ENCODE data around the gene RAB7B.

Gene RAB7B

DNA sequence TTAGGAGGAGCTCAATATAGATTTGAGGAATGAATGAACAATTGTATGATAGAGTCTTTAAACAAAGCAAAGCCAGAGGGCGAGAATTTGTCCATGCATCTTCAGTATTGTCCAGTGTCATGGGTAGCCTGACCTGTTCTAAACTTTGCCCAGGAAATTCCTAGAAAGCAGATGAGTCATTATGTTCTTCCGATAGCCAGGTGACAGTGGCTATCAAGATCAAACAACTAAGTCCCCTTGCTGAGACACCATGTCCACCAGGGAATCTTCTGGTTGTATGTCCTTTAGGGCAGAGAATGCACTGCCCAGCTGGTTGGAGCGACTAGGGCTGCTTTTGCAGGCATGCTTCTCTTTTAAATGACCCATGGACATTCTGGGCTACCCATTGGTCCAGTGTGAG is 58.1 kb downstream of the RAB7B start:
- DNase-seq, result no peak

DNA sequence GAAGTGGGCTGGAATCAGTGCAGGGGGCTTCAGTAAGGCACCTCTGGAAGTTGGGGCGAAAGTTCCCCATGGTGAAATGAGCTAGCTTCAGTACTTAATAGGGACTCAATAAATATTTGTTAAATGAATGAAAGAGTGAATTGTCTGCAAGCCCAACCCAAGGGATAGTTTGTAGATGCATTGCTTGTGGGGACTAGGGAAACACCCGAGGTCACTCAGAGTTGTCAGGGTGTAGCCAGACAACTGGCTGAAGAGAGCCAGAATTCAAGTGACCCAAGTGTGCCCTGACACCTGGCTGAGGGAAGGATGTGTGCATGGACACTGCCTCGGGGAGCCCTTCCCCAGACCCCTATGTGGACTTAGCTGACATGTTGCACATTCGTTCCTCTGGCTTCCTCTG is 58.7 kb downstream of the RAB7B start:
- DNase-seq, result no peak

DNA sequence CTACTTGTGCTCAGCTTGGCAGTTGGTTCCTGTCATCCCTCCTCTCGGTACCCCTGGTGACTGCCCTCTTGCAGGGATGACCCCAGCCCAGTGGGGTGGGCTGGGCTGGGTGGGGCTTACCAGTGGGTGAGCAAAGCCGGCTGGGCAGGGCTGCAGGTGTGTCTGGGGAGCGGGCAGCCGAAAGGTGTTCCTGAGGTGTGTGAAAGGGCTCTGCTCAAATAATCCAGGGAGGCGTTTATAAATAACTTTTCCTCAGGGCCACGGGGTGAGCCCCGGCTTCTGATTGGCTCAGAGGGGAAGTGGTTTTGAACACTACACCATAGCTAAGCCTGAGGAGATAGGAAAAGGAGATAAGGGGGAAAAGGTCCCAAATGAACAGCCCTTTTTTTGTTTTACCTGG is 60.0 kb downstream of the RAB7B start, which contains the start of gene SLC26A9:
Gene SLC26A9, minus strand, starts transcription at position 212 of the 400 bp plus-strand sequence. CDS start 7,636 bp downstream, outside the sequence.
- DNase-seq, result no peak

DNA sequence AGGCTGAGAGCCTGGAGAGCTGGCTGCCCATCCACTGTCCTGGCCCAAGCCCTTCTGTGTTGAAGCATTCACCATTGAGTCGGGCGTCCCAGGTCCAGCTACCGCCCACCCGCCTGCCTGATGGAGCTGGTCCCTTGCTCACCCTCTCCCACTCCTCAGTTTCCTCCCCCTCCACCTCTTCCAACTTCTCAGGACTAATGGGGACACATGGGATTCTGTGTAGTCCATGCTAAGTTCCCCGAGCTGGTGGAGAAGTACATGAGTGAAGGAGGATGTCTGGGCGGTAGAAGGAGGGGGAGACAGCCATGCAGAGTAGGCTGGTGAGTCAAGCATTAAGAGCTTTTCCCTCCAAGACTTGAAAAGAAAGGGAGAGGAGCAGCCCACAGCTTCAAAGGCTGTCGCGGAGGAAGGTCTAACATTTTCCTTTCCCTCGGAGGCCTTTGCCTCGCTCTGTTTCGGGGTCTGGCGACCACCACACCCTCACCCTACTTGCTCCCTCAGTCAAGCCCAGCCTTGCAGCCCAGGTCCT is 60.5 kb downstream of the RAB7B start:
- DNase-seq, result no peak

DNA sequence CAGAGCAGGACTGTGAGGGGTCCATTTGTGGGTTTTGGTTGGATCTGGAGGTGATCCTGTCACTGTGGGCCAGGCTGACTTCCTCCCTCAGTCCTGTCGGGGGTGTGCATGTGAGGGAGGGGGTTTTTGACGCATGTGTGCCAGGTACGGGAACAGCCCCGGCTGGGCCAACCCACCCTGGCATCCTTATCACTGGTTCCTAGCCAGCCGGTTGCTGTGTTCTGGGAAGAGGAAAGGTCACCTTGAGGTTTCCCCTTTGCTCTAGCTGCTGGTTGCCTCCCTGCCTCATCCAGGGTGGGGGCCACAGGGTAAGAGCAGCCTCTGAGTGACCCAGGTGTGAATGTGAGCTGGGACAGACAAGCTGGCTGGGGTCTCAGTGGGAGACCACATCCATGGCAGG is 62.5 kb downstream of the RAB7B start:
- DNase-seq, result no peak

DNA sequence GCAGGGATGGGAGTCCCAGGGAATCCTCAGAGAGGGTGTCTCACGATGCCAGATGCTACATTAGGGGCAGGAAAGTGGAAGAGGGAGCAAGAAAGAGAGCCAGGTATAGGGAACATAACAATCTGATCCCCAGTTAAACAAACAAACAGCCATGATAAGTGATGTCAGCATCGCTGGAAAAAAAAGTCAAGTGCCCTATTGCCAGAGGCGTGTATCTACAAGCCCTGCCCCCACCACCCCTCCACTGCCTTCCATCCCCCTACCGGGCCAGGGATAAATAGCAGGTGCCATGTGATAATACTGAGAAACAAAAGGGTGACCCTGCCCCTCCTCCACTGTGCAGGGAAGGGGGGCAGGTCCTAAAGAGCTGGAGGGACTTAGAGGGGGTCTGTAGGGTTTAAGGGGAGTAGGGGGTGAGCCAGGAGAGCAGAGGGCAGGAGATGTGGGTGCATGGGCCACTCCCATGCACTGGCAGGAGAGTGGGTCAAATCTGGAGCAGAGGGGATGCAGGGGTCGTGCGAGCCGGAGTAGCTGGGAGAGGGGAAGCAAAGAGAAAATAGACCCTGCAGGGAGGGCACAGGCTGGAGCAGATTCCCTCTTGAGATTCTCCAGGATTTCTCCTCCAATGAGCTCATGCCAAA is 63.4 kb downstream of the RAB7B start:
- no peak for DNase-seq

DNA sequence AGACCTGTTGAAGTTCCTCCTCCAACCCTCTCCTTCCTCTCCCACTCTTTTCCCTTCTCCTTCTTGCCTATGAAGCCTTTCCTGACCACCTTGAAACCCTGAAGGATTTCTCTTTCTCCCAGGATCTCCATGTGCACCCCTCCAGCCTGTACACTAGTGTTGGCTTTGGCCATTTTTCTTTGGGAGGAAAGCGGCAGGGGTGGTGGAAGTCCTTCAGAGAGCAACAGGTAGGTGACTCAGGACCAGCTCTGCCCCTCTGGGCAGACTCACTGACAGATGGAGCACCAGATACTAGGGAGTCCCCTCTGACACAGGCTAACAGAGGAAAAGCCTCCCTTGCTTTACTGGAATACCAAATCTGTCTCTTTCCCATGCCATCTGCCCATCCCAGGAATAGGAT is 64.5 kb downstream of the RAB7B start:
- DNase-seq, result no peak

DNA sequence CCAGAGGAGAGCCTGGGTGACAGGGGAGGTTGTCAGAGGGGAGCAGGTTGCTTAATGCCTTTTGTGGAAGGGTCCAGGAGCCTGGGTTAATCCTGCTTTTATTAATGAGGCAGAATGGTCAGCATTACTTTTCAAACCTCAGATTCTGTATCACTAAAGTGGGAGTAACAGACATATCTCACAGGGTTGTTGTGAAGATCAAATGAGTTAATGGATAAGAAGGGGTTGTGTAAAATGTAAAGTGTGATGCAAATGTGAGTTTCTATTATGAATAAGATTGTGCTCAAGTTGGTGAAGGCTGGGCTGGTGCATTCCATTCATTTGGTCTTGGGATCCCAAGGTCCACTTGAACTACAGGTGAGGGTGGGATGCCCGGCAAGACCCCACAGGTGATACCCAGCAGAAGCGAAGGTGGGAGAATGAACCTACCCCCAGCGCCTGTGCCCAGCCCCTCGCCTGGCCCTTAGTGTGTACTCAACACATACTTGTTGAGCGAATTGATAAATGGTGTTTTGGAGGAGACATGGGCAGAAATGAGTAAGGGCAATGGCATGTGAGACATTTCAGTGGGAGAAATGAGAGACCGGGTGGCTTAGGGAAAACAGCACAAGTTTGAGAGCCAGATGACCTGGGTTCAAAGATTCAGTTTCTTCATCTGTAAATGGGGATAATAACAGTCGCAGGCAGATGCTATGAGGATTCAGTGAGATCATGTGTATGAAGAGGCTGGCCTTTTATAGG is 66.2 kb downstream of the RAB7B start:
- DNase-seq, result no peak

DNA sequence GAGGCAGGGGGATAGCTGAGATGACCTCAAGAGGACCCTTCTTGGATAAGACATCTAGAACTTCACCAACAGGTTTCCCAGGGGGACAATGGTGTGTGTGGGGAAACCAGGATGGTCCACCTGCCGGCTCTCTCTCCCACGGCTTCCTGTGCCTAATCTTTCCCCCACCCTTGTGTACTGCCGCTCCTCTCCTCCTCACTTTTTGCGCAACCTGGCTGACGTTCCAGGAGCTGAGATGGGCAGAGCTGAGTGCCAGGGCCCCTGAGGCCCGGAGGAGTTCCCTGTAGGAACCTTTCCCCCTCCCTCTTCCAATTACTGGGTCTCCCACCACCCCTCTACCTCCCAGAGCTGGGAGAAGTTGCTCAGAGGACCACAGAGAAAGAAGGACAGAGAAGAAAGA is 66.9 kb downstream of the RAB7B start:
- DNase-seq, result no peak

DNA sequence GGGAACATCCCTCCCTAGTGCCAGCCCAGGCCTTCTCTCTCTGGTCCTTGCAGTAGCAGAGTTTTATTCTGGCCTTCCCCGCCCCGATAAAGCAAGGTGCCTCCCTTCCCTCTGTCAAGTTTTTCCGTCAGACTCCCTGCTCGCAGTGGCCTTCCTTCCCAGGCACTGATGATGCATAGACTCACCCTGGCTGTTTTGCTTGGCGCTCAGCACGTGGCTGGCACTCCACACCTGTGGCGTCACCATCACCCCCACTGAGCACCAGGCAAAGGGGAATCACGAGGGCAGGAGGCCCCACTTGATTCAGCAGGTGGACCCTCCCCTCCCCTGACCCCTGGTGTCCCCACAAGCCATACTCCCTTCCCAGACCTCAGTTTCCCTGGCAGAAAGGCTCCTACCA is 67.3 kb downstream of the RAB7B start:
- DNase-seq, result no peak

DNA sequence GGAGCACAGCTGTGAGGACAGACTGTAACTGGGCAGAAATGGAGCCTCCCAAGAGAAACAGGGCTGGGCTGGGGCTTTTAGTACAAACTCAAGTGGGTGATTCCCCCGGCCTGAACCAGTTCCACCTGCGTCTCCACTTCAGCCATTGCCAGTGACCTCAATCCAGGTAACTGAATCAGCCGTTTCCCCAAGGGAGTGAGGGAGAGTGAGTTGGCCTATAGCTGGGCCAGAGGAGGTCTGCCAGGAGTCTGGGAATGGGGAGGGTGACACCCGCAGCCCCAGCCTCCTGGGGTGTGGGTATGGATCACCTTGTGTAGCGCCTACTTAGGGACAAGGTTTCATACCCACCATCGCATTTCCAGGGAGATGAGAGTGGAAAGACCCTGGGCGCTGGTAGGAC is 68.4 kb downstream of the RAB7B start:
- no peak for DNase-seq

DNA sequence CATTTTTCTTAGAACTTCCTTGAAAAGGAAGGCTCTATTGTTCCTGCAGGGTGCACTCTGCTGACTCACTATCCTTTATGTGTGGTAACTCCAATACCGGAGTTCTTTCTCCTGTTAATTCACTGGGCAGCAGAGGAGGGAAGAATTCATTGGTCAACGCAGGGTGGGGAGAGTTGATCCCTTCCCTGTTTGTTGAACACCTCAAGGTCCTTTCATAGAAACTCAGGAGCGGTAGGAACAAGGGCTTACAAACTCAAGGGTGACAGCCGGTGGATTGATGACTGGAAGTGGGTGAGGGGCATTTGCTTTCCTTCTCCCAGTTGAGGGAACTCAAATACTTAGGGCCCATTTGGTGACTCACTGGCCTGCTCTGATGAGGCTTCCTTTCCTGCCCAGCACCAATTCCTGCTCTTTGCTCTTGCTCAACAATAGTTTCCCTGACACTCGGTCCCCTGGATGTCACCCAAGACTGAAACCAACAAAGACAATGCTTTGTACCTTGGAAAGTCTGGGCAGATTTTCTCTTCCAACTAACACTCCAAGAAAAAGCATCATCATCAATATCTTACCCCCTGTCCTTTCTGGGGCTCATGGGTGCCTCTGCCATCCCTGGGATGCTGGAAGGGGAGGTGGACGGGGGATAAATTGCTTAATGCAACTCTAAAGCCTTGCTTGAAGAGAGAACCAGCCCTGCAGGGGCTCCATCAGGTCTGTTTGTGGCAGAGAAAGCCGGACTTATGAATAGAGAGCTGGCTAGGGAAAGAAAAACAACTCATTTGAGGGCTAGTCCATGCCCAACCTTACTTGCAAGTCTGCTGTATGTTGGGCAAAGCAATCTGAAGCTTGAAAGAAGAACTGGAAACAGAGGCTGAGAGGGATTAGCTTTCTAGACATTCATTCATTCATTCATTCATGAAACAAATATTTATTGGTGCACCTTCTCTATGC is 69.2 kb downstream of the RAB7B start:
- no peak for DNase-seq

DNA sequence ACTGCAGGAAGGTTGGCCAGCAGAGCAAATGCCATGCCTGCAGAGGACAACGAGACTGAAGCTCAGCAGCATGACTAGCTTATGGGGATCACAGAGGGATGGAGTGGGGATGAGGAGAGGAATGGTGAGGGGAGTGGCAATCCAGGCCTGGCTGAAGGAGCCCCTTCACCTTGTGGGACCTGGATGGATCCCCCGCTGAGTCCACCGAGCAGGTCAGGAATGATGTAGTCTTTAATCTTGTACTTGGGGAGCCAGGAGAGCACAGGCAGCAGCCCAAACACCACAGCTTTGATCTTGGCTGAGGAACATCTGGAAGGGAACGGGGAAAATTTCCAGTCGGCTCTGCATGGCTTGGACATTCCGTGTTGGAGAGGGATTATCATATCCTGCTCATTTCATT is 70.4 kb downstream of the RAB7B start:
- no peak for DNase-seq

DNA sequence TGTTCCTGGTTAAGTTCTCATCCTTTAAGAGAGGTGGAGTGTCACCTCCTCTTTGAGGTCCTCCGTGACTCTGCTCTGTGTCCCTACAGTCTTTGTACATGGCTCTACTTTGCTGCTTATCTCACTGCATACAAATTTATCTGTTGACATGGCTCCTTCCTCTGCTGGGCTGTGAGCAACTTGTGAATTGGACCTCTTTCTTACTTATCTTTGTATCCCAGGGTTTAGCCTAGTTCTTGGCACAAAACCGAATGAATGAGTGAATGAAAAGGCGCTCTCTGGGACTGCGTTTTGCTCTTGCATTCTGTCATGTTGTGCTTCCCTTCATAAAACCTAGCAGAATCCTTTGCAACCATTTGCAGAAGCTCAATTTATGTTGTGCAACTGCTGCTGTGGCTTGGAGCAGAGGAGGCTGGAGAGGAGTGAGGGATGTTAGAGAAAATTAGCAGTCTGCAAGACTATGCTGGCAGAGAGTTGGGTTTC is 72.4 kb downstream of the RAB7B start:
- no peak for DNase-seq

DNA sequence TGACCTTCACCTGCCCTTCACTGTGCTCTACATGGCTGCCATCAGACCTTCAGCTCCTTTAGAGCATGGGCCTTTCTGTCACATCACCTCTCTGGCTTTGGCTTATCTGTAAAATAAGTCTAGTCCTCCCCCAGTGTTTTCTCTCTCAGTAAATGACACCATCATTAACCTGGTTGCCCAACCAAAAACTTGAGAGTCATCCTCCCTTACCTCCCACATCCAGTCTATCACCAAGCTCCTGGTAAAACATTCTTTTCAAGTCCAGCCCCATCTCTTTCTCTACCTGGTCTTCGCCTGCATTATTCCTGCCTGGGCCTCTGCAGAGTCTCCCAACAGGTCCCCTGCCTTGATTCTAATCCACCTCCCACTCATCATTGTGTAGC is 73.0 kb downstream of the RAB7B start:
- no peak for DNase-seq

DNA sequence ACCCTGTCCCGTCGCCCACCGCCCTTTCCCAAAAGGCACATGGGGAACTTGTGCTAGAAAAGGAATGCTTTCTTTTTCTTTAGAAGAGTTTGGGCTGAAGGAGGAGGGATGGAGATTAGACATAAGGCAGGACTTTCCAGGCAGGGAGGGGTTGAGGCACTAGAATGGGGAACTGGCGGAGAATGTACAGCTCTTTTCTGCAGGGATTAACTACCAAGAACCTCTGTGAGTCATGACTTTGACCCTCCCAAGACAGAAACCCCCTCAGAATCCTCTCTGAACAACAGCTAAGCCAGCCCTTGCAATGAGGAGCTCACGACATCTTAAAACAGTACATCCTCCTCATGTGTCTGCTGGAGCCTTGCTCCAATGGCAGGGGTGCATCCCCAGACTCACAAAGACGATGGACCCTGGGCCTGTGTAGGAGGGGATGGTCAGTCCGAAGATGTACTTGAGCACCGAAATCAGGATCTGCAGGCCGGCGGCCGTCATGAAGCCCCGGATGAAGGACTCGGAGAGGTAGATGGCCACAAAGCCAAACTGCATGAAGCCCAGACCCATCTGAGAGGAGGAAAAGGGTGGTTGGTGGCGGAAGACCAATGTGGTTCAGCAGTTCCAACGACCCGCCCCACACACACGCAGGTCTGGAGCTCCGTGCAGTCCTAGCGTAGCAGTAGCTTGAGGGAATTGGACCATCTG is 73.5 kb downstream of the RAB7B start:
- no peak for DNase-seq

DNA sequence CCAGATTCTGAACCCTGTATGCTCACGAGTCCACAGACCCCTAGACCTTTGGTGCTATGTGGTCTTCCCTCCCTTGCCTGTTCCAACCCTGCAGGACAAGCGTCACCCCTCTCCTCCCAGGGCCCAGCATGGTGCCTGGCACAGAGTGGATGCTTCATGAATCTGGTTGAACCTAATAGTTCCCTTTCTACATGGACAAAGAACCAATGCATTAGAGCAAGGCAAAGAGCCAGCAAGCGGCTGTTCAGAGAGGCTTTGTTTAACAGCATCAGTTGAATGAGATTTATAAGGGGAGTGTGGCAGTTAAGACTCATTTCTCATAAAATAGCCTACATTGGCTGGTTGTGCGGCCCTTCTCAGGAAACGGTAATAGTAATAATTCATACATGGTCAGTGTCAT is 74.9 kb downstream of the RAB7B start:
- no peak for DNase-seq

DNA sequence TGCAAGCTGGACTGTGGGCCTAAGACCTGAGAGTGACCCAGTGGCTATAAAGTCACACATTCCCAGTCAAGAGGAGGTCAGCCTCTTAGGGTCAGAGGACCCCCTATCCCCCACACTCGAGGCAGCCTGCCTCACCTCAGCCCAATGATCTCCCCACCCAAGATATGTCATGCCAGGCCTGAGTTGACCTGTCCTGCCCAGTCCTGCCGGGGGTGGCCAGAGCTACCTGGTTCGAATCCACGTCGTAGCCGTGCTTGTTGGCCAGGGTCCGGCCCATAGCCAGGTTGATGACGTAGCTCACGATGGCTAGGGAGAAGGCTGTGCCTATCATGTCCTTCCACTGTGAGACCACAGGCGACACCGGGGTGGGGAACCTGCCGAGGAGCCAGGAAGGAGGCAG is 75.5 kb downstream of the RAB7B start:
- DNase-seq, result no peak

DNA sequence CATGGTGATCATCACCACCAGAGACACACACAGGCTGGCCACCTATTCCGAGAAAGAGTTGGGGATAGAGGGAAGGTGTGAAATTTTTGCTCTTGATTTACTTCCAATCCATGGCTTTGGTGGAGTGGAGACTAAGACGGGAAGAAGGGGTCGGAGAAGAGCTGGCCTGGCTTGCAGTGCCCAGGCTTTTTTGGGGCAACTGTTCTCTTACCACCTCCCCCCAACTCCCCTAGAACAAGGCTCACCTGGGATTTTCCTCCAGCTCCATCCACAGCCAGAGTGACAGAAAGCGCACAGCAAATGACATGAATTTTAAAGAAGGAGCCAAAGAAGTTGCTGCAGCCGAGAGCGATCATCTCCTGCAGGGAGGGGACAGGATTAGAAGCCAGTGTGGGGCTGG is 75.9 kb downstream of the RAB7B start:
- DNase-seq, result no peak
